HepG2 (cell line): Measurements from ENCODE around the gene UBXN6. TPM values are rescaled to one million over a fixed set of nuclear protein-coding genes. Genes with fewer than 3 reads are reported as not detected.

Source experiments
- ATF1 ChIP-seq: IDR thresholded peaks from 2 replicates; pipeline ENCODE4 v1.6.1; 2016; ENCODE audit warnings: mild to moderate bottlenecking, control low read depth
- HCFC1 ChIP-seq: fragments of 150-350 bp; IDR thresholded peaks from 2 replicates; pipeline ENCODE4 v1.6.1; 2014; ENCODE audit warnings: low read depth, low read length
- HNF1B ChIP-seq: sonication (generic); formaldehyde crosslinking; IDR thresholded peaks from 2 replicates; pipeline ENCODE4 v1.5.1; 2020; ENCODE audit warnings: mild to moderate bottlenecking, moderate library complexity, missing genetic modification reagents
- IRX3 ChIP-seq: sonication (generic); formaldehyde crosslinking; IDR thresholded peaks from 2 replicates; pipeline ENCODE4 v1.8.1; 2023; ENCODE audit warnings: mild to moderate bottlenecking, low read depth, missing genetic modification reagents, borderline replicate concordance
- KAT7 ChIP-seq: IDR thresholded peaks from 2 replicates; pipeline ENCODE4 v1.6.1; 2018; ENCODE audit warnings: borderline replicate concordance, missing compliant biosample characterization
- MIXL1 ChIP-seq: IDR thresholded peaks from 2 replicates; pipeline ENCODE4 v1.6.1; 2016
- PRMT3 ChIP-seq: sonication (generic); formaldehyde crosslinking; IDR thresholded peaks from 2 replicates; pipeline ENCODE4 v1.8.1; 2022; ENCODE audit warnings: low read depth, mild to moderate bottlenecking, moderate library complexity, missing genetic modification reagents, borderline replicate concordance
- RFX1 ChIP-seq: fragments of 450-650 bp; IDR thresholded peaks from 2 replicates; pipeline ENCODE4 v1.6.1; 2017
- THAP11 ChIP-seq: IDR thresholded peaks from 2 replicates; pipeline ENCODE4 v1.6.1; 2016; ENCODE audit warnings: missing biosample characterization, missing genetic modification reagents
- ZBTB25 ChIP-seq: IDR thresholded peaks from 2 replicates; pipeline ENCODE4 v1.6.1; 2018; ENCODE audit warnings: missing genetic modification reagents
- ZFP36L2 ChIP-seq: sonication (generic); formaldehyde crosslinking; IDR thresholded peaks from 2 replicates; pipeline ENCODE4 v1.4.0; 2020; ENCODE audit warnings: missing genetic modification reagents
- ZNF136 ChIP-seq: sonication (generic); formaldehyde crosslinking; IDR thresholded peaks from 2 replicates; pipeline ENCODE4 v1.8.1; 2022; ENCODE audit warnings: low read depth, mild to moderate bottlenecking, moderate library complexity, missing genetic modification reagents
- ZNF788 ChIP-seq: sonication (generic); formaldehyde crosslinking; IDR thresholded peaks from 2 replicates; pipeline ENCODE4 v1.5.0; 2020; ENCODE audit warnings: mild to moderate bottlenecking, missing genetic modification reagents, borderline replicate concordance
- polyA plus RNA-seq, 8 experiments: library from polyadenylated mRNA; depleted of rRNA in 3 of 8; stranded (reverse) in 7 of 8; unstranded in 1 of 8; fragments of >200 nt; fragmentation: Illumina TruSeq in 4 of 8; extraction: Trizol in 4 of 8; gene quantifications; 2 replicates each; pipeline versions ENCODE4 v1.2.1 to v1.2.3, GENCODE V29; 2011 to 2016; ENCODE audit warnings: low read depth in 4 of 8, missing spikeins in 1 of 8, mixed read lengths in 1 of 8; ENCODE audit not compliant: insufficient read depth in 1 of 8
- total RNA-seq, 5 experiments: library from RNA; depleted of rRNA; stranded (reverse); fragments of >200 nt; fragmentation: Illumina TruSeq; extraction: Trizol; gene quantifications; 2 replicates each; pipeline ENCODE4 v1.2.3, GENCODE V29; 2016; ENCODE audit warnings: low read depth in 1 of 5
- TF ChIP-seq, protein P1 (sequence below): sonication (generic); formaldehyde crosslinking; IDR thresholded peaks from 2 replicates; pipeline ENCODE4 v1.8.1; 2023; ENCODE audit warnings: mild to moderate bottlenecking, missing genetic modification reagents
- TF ChIP-seq, protein P2 (sequence below): sonication (generic); formaldehyde crosslinking; IDR thresholded peaks from 2 replicates; pipeline ENCODE4 v1.9.0; 2021; ENCODE audit warnings: missing genetic modification reagents, mild to moderate bottlenecking, borderline replicate concordance
- TF ChIP-seq, protein P3 (sequence below): sonication (generic); formaldehyde crosslinking; IDR thresholded peaks from 2 replicates; pipeline ENCODE4 v1.5.0; 2020; ENCODE audit warnings: mild to moderate bottlenecking, missing genetic modification reagents, borderline replicate concordance
- TF ChIP-seq, protein P4 (sequence below), 2 experiments: sonication (generic) in 1 of 2; formaldehyde crosslinking in 1 of 2; IDR thresholded peaks; 2 replicates each; pipeline versions ENCODE4 v1.5.1 to v1.6.1; 2011 to 2020; ENCODE audit warnings: borderline replicate concordance in 1 of 2, low read depth in 1 of 2, low read length in 1 of 2, mild to moderate bottlenecking in 1 of 2, missing genetic modification reagents in 1 of 2, moderate library complexity in 1 of 2

UBXN6 gene
- total and polyA plus RNA-seq, 2 of the 13 experiments (the other 11 are each of a cell fraction or from before 2014, with no cell fraction given) = 34.9 to 35.5 TPM

DNA sequence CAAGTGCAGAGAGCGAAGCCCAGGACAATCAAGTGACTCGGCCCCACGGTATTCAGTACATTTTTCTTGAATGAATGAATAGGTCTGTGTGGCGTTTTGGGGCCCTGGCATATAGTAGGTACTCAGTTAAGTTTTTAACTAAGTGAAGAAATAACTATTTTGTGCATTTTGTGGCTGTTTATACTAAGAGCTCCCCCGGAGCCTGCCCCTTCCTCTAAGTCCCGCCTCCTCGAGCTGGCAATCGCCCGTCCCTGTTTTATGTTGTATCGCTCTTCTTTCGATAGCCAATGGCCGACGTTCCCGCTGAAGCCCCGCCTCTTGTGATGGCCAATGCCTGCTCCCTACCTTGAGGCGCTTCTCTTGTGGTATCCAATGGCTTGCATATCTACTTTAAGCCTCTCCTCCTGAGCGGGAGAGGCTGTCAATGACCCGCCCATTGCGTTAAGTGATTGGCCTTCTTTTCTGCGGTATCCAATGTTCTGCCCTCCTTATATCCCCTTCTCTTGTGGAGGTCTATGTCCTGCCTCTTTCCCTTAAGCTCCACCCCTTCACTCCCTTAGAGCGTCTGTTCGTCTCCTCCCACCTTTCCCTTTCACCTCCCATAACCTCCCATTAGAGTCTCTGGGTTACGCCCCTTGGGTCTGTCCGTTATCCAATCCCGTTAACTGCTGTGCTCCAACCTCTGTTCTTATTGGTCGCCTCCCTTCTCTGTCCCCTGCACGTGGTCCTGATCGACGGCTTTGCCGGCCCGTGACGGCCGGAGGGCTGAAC is 14.0 kb upstream of the UBXN6 start (continued):
- TF ChIP-seq ZBTB25 (CRISPR knock-in tag) (peak; percentile 30; the same call in 1 of the 2 replicates), HNF1B (CRISPR knock-in tag) (peak; percentile 15; the same call in 1 of the 2 replicates), PRMT3 (CRISPR knock-in tag) (no peak), ZNF788 (0 out of 2 replicates have a peak, but pooled peaks have one; percentile 38), KAT7 (CRISPR knock-in tag) (no peak), RFX1 (no peak), MIXL1 (CRISPR knock-in tag) (no peak), THAP11 (CRISPR knock-in tag) (peak; percentile 65), IRX3 (CRISPR knock-in tag) (no peak), ZNF136 (CRISPR knock-in tag) (no peak), ATF1 (CRISPR knock-in tag) (peak; percentile 62), ZFP36L2 (CRISPR knock-in tag) (no peak), HCFC1 (no peak; the same call in 1 of the 2 replicates)
- TF ChIP-seq, protein P1, sequence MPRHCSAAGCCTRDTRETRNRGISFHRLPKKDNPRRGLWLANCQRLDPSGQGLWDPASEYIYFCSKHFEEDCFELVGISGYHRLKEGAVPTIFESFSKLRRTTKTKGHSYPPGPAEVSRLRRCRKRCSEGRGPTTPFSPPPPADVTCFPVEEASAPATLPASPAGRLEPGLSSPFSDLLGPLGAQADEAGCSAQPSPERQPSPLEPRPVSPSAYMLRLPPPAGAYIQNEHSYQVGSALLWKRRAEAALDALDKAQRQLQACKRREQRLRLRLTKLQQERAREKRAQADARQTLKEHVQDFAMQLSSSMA (CRISPR knock-in tag) = 0 out of 2 replicates have a peak, but pooled peaks have one; percentile 39
- TF ChIP-seq, protein P2, sequence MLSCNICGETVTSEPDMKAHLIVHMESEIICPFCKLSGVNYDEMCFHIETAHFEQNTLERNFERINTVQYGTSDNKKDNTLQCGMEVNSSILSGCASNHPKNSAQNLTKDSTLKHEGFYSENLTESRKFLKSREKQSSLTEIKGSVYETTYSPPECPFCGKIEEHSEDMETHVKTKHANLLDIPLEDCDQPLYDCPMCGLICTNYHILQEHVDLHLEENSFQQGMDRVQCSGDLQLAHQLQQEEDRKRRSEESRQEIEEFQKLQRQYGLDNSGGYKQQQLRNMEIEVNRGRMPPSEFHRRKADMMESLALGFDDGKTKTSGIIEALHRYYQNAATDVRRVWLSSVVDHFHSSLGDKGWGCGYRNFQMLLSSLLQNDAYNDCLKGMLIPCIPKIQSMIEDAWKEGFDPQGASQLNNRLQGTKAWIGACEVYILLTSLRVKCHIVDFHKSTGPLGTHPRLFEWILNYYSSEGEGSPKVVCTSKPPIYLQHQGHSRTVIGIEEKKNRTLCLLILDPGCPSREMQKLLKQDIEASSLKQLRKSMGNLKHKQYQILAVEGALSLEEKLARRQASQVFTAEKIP (CRISPR knock-in tag) = no peak
- TF ChIP-seq, protein P3, sequence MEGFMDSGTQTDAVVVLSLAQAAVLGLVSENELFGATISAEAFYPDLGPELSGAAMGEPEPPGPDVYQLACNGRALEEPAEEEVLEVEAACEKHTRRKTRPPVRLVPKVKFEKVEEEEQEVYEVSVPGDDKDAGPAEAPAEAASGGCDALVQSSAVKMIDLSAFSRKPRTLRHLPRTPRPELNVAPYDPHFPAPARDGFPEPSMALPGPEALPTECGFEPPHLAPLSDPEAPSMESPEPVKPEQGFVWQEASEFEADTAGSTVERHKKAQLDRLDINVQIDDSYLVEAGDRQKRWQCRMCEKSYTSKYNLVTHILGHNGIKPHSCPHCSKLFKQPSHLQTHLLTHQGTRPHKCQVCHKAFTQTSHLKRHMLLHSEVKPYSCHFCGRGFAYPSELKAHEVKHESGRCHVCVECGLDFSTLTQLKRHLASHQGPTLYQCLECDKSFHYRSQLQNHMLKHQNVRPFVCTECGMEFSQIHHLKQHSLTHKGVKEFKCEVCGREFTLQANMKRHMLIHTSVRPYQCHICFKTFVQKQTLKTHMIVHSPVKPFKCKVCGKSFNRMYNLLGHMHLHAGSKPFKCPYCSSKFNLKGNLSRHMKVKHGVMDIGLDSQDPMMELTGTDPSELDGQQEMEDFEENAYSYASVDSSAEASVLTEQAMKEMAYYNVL (CRISPR knock-in tag) = no peak
- TF ChIP-seq, protein P4, sequence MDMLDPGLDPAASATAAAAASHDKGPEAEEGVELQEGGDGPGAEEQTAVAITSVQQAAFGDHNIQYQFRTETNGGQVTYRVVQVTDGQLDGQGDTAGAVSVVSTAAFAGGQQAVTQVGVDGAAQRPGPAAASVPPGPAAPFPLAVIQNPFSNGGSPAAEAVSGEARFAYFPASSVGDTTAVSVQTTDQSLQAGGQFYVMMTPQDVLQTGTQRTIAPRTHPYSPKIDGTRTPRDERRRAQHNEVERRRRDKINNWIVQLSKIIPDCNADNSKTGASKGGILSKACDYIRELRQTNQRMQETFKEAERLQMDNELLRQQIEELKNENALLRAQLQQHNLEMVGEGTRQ (IDR thresholded peaks at IDR 0.05; ENCODE audit: low read depth, low read length) = peak; percentile 99
- TF ChIP-seq, protein P4 (CRISPR knock-in tag; IDR thresholded peaks at IDR 0.05; ENCODE audit: borderline replicate concordance) = peak; percentile 96; the same call in 1 of the 2 replicates
